Left lung (tissue), 10 donors: ENCODE results near the gene ZNF419. TPM values are rescaled to one million over a fixed set of nuclear protein-coding genes. Genes with fewer than 3 reads are reported as not detected.

ENCODE experiments used
- ATAC-seq: fragments of 200-7000 bp; cut with Tn5 transposase; one replicate; pipeline ENCODE4 v1.9.1; 2020; ENCODE audit warnings: moderate library complexity
- DNase-seq, 4 donors: peaks; one replicate each; pipeline ENCODE4 v3.0.0-alpha.2; 2013 to 2020
- H3K27ac ChIP-seq, 2 donors: fragments of 200-600 bp; sonication (generic) in 1 of 2; one replicate each; pipeline versions ENCODE4 v1.5.0 to v1.8.0; 2020 to 2021
- H3K27me3 ChIP-seq, 2 donors: fragments of 200-600 bp; sonication (generic) in 1 of 2; one replicate each; pipeline versions ENCODE4 v1.5.0 to v1.8.0; 2020 to 2021
- H3K36me3 ChIP-seq, 2 donors: fragments of 200-600 bp; sonication (generic) in 1 of 2; one replicate each; pipeline versions ENCODE4 v1.5.0 to v1.8.0; 2020 to 2021
- H3K4me1 ChIP-seq, 2 donors: fragments of 200-600 bp; one replicate each; pipeline ENCODE4 v1.8.0; 2021
- H3K4me3 ChIP-seq, 2 donors: fragments of 200-600 bp; sonication (generic) in 1 of 2; one replicate each; pipeline versions ENCODE4 v1.5.0 to v1.8.0; 2020 to 2021; ENCODE audit warnings: mild to moderate bottlenecking in 1 of 2
- H3K9me3 ChIP-seq, 2 donors: fragments of 200-600 bp; sonication (generic) in 1 of 2; one replicate each; pipeline versions ENCODE4 v1.5.0 to v1.8.0; 2020 to 2021
- intact Hi-C, 2 donors: fragments of 100-400 bp; cut with DNase I; formaldehyde crosslinking; loops; one replicate each; pipeline versions ENCODE4 v1.11.2 to v1.14.2; 2022
- polyA plus RNA-seq, 6 donors: library from polyadenylated mRNA; unstranded; fragments of 120-200 nt; gene quantifications; one replicate each; pipeline ENCODE4 v1.2.1, GENCODE V29; 2013; ENCODE audit not compliant: insufficient read length in 6 of 6
- total RNA-seq, 2 donors: library from RNA; stranded (reverse); fragmentation: NEBNext Ultra II Directional; extraction: Animal tissue kit (Norgen Biotek cat#: 25700); gene quantifications; one replicate each; pipeline ENCODE4 v1.2.1, GENCODE V29; 2021
- TF ChIP-seq, protein P1 (sequence below), 2 donors: fragments of 200-600 bp; sonication (generic) in 1 of 2; IDR thresholded peaks; one replicate each; pipeline versions ENCODE4 v1.5.0 to v1.8.0; 2021; ENCODE audit warnings: antibody characterized with exemption in 2 of 2
- donor health status: DM: no; HTN: yes; CAD: no.
- donor health status: DM: no; HTN: no; CAD: no.

Gene ZNF419
- total and polyA plus RNA-seq, 8 donors, result 9.8 to 34.0 (median 22.7) TPM

DNA sequence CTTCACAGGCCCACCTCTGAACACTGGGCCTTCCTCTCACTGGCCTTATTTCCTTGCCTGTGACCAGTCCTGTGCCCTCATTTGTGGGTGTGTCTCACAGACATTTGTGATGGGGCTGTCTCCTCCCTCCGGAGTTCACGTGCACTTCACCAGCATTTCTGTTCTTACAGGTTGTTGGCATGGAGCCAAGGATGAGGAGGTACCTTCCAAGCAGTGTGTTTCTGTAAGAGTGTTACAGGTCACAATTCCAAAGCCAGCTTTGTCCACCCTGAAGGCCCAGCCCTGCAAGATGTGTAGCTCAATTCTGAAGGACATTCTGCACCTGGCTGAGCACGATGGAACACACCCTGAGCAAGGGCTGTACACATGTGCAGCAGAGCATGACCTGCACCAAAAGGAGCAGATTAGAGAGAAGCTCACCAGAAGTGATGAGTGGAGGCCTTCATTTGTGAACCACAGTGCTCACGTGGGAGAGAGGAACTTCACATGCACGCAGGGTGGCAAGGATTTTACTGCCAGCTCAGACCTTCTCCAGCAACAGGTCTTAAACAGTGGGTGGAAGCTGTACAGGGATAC is 44.3 kb upstream of the ZNF419 start:
- Histone ChIP-seq H3K27ac (no peak overlapping the region), H3K4me3 (no peak overlapping the region), H3K36me3 (peaks cover 0 to 57% of the 10 kb centered on the region in 2 donors), H3K27me3 (no peaks in the 10 kb centered on the region), H3K9me3 (peaks cover 0 to 80% of the 10 kb centered on the region in 2 donors), H3K4me1 (no peaks in the 10 kb centered on the region)
- DNase-seq (no peak), ATAC-seq (no peak)
- intact Hi-C loops, result no loop called here
- TF ChIP-seq, protein P1, sequence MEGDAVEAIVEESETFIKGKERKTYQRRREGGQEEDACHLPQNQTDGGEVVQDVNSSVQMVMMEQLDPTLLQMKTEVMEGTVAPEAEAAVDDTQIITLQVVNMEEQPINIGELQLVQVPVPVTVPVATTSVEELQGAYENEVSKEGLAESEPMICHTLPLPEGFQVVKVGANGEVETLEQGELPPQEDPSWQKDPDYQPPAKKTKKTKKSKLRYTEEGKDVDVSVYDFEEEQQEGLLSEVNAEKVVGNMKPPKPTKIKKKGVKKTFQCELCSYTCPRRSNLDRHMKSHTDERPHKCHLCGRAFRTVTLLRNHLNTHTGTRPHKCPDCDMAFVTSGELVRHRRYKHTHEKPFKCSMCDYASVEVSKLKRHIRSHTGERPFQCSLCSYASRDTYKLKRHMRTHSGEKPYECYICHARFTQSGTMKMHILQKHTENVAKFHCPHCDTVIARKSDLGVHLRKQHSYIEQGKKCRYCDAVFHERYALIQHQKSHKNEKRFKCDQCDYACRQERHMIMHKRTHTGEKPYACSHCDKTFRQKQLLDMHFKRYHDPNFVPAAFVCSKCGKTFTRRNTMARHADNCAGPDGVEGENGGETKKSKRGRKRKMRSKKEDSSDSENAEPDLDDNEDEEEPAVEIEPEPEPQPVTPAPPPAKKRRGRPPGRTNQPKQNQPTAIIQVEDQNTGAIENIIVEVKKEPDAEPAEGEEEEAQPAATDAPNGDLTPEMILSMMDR (IDR thresholded peaks at IDR 0.05), result no peak

DNA sequence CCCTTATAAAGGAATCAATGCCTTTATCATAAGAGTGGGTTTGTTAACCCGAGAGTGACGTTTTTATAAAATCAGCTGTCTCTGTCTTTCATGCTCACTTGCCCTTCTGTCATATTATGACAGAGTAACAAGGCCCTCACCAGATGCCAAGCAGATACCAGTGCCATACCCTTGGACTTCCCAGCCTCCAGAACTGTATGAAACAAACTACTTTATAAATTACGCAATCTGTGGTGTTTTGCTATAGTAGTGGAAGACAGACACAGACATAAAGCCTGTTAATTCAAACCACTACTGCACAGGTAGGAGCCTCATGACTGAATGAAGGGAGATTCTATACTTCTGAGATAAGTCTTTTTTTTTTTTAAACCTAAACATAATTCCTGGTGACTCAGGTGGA is 35.2 kb upstream of the ZNF419 start:
- DNase-seq (no peak), ATAC-seq (no peak)
- Histone ChIP-seq H3K36me3 (no peaks in the 10 kb centered on the region), H3K27ac (no peak overlapping the region), H3K4me3 (no peak overlapping the region), H3K9me3 (peaks cover 0 to 91% of the 10 kb centered on the region in 2 donors), H3K4me1 (no peaks in the 10 kb centered on the region), H3K27me3 (no peaks in the 10 kb centered on the region)
- intact Hi-C loops, result no loop called here
- TF ChIP-seq, protein P1 (IDR thresholded peaks at IDR 0.05), result no peak

DNA sequence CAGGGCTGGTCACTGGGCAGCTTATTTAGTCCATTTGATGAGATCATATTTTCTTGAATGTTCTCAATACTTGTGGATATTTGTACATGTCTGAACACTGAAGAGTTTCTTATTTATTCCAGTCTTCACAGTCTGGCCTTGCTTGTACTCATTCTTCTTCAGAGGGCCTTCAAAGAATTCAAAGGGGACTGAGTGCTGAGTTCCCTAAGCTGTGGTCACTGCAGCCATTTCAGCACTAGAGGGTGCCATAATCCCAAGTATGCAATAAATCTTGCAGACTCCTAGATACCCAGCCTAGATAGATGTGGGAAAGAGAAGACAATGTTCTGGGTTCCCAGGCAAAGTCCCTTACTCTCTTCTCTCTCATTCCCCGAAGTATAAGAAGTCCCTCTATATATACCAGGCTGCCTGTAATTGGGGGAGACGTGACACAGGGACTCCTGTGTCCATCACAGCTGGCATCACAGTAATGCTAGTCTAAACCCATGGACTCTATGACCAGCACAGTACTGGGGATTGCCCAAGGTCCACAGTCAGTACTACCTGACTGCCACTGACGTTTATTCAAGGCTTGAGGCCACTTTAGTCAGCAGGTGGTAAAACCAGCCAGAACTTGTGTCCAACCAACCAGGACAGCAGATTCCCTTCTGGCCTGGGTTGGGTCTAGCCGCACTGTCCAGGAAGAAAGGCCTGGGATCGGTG is 21.7 kb upstream of the ZNF419 start:
- Histone ChIP-seq H3K4me3 (no peak overlapping the region), H3K36me3 (peaks cover 0 to 28% of the 10 kb centered on the region in 2 donors), H3K27ac (no peak overlapping the region), H3K4me1 (no peaks in the 10 kb centered on the region), H3K27me3 (no peaks in the 10 kb centered on the region), H3K9me3 (peaks cover 9 to 99% of the 10 kb centered on the region in 2 donors)
- intact Hi-C loops, result no loop called here
- ATAC-seq, result peak; percentile 46
- TF ChIP-seq, protein P1 (IDR thresholded peaks at IDR 0.05), result no peak
- no peak for DNase-seq

DNA sequence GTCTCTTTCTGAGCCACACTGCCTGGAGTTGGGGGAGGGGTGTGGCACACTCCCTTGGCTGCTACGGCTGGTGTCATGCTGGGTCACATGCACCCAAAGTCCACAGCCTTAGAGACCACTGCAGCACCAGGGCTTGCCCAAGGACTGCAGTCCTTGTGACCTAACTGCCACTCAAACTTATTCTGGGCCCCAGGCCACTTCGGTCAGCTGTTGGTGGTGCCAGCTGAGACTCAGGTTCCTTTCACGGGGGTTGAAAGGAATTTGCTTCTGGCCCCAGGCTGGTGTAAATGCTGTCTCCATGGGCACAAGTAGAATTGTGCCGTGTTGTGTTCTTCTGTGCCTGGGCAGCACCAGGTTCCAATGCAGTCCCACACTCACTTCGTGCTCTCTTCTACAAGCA is 21.1 kb upstream of the ZNF419 start:
- Histone ChIP-seq H3K27ac (no peak overlapping the region), H3K27me3 (no peaks in the 10 kb centered on the region), H3K9me3 (peaks cover 9 to 99% of the 10 kb centered on the region in 2 donors), H3K4me3 (no peak overlapping the region), H3K4me1 (no peaks in the 10 kb centered on the region), H3K36me3 (peaks cover 0 to 34% of the 10 kb centered on the region in 2 donors)
- intact Hi-C loops, result no loop called here
- TF ChIP-seq, protein P1 (IDR thresholded peaks at IDR 0.05), result no peak
- no peak for ATAC-seq
- DNase-seq, result no peak

DNA sequence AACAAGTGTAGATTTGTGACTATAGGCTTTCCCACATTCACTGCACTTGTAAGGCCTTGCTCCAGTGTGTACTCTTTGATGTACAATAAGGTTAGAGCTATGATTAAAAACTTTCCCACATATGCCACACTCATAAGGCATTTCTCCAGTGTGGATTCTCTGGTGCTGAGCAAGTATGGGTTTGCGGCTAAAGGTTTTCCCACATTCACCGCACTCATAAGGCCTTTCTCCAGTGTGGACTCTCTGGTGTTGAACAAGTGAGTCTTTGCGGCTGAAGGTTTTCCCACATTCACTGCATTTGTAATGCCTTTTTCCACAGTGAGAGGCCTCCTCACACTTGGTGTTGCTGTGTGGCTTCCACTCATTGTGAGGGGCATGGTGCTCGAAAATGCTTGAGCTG is 13.9 kb upstream of the ZNF419 start:
- Histone ChIP-seq H3K27me3 (no peaks in the 10 kb centered on the region), H3K36me3 (peaks cover 11 to 60% of the 10 kb centered on the region in 2 donors), H3K4me1 (peaks cover 5 to 10% of the 10 kb centered on the region in 2 donors), H3K27ac (no peak overlapping the region), H3K9me3 (peaks cover 23 to 85% of the 10 kb centered on the region in 2 donors), H3K4me3 (no peak overlapping the region)
- no peak for ATAC-seq
- DNase-seq, result no peak
- TF ChIP-seq, protein P1 (IDR thresholded peaks at IDR 0.05), result no peak
- intact Hi-C loops, result no loop called here
